Kidney (tissue), 14 donors: ENCODE results near the gene RABL3. TPM values are rescaled to one million over a fixed set of nuclear protein-coding genes. Genes with fewer than 3 reads are reported as not detected.

Source experiments
- DNase-seq, 5 donors: peaks; one replicate each; pipeline ENCODE4 v3.0.0-alpha.2; 2013 to 2020
- FAIRE-seq: peaks from 2 replicates; lab custom pipeline; 2012; peaks lifted over from hg19 to GRCh38; lab: Jason Lieb, UNC
- H3K27ac ChIP-seq, 2 donors: one replicate each; pipeline ENCODE4 v1.7.0; 2013; ENCODE audit warnings: low read depth in 2 of 2, low read length in 2 of 2, inconsistent platforms in 1 of 2
- H3K27me3 ChIP-seq: one replicate; pipeline ENCODE4 v1.7.1; 2013; ENCODE audit warnings: low read length, inconsistent platforms; ENCODE audit not compliant: control insufficient read depth, insufficient read depth
- H3K36me3 ChIP-seq, 3 donors: one replicate each; pipeline versions ENCODE4 v1.7.0 to v1.7.1; 2013; ENCODE audit warnings: low read length in 3 of 3, control low read depth in 1 of 3, inconsistent platforms in 1 of 3; ENCODE audit not compliant: insufficient read depth in 3 of 3, control insufficient read depth in 2 of 3
- H3K4me1 ChIP-seq, 3 donors: one replicate each; pipeline versions ENCODE4 v1.7.0 to v1.7.1; 2013; ENCODE audit warnings: low read length in 3 of 3, inconsistent platforms in 1 of 3, low read depth in 1 of 3; ENCODE audit not compliant: control insufficient read depth in 2 of 3, insufficient read depth in 2 of 3
- H3K4me3 ChIP-seq, 3 donors: one replicate each; pipeline versions ENCODE4 v1.7.0 to v1.8.1; 2013; ENCODE audit warnings: low read length in 3 of 3, control low read depth in 1 of 3, inconsistent platforms in 1 of 3
- H3K9ac ChIP-seq, 3 donors: one replicate each; pipeline versions ENCODE4 v1.7.0 to v1.7.1; 2013; ENCODE audit warnings: low read length in 3 of 3, control low read depth in 1 of 3, inconsistent platforms in 1 of 3
- H3K9me3 ChIP-seq, 3 donors: one replicate each; pipeline versions ENCODE4 v1.7.0 to v1.7.1; 2013; ENCODE audit warnings: low read length in 3 of 3, control low read depth in 1 of 3, inconsistent platforms in 1 of 3; ENCODE audit not compliant: control insufficient read depth in 2 of 3, insufficient read depth in 1 of 3
- intact Hi-C: fragments of 100-400 bp; cut with DNase I; formaldehyde crosslinking; loops from one replicate; pipeline ENCODE4 v1.11.1; 2022
- polyA plus RNA-seq: library from polyadenylated mRNA; stranded (reverse); fragments of 350-450 nt; fragmentation: Illumina TruSeq; extraction: RNeasy Lipid Tissue Mini Kit (QIAGEN cat#74804); gene quantifications from one replicate; pipeline ENCODE4 v1.2.3, GENCODE V29; 2014; ENCODE audit warnings: low read depth, low replicate concordance; ENCODE audit not compliant: insufficient read depth
- total RNA-seq: library from RNA; stranded (reverse); fragmentation: NEBNext Ultra II Directional; extraction: Animal tissue kit (Norgen Biotek cat#: 25700); gene quantifications from one replicate; pipeline ENCODE4 v1.2.1, GENCODE V29; 2021
- TF ChIP-seq, protein P1 (sequence below): IDR thresholded peaks from 3 replicates; pipeline ENCODE4 v1.5.1; 2012; ENCODE audit warnings: mild to moderate bottlenecking, moderate library complexity, borderline replicate concordance; ENCODE audit not compliant: insufficient read depth; ENCODE audit errors: extremely low read depth
- donor health status: control.
- donor health status: control.
- donor health status: control.
- donor health status: control.
- donor health status: control.
- donor health status: DM: yes; HTN: yes; CAD: no.
- donor health status: Normal renal cell carcinoma (clear cell type).

Gene RABL3
- total and polyA plus RNA-seq, 2 donors from 2014 or later = 16.9 to 30.1 TPM

DNA sequence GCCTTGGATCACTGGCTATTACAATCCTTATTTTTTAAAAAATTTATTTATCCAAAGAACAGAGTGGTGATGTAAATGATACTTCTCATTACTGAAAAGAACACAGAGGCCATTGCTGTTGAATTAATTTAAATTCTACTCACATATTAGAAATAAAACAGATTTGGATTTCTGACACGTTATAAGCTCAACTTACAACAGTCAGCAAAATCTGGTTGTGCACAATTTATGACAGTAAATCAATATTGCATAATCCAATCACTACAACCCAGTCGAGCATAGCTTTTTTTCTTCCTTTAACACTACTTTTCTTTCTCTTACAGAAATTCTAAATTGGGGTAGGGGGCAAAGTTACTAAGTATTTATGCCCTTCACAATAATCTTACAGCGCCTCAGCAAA is 43.0 kb downstream of the RABL3 start:
- FAIRE-seq = no peak
- TF ChIP-seq, protein P1, sequence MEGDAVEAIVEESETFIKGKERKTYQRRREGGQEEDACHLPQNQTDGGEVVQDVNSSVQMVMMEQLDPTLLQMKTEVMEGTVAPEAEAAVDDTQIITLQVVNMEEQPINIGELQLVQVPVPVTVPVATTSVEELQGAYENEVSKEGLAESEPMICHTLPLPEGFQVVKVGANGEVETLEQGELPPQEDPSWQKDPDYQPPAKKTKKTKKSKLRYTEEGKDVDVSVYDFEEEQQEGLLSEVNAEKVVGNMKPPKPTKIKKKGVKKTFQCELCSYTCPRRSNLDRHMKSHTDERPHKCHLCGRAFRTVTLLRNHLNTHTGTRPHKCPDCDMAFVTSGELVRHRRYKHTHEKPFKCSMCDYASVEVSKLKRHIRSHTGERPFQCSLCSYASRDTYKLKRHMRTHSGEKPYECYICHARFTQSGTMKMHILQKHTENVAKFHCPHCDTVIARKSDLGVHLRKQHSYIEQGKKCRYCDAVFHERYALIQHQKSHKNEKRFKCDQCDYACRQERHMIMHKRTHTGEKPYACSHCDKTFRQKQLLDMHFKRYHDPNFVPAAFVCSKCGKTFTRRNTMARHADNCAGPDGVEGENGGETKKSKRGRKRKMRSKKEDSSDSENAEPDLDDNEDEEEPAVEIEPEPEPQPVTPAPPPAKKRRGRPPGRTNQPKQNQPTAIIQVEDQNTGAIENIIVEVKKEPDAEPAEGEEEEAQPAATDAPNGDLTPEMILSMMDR = no peak
- Histone ChIP-seq H3K9ac (no peak overlapping the region), H3K27me3 (no peaks in the 10 kb centered on the region), H3K9me3 (no peaks in the 10 kb centered on the region), H3K4me1 (no peaks in the 10 kb centered on the region), H3K36me3 (peaks cover 0 to 2% (median 2%) of the 10 kb centered on the region in 3 donors), H3K27ac (no peak overlapping the region), H3K4me3 (no peak overlapping the region)
- intact Hi-C loops = no loop called here
- DNase-seq = no peak

DNA sequence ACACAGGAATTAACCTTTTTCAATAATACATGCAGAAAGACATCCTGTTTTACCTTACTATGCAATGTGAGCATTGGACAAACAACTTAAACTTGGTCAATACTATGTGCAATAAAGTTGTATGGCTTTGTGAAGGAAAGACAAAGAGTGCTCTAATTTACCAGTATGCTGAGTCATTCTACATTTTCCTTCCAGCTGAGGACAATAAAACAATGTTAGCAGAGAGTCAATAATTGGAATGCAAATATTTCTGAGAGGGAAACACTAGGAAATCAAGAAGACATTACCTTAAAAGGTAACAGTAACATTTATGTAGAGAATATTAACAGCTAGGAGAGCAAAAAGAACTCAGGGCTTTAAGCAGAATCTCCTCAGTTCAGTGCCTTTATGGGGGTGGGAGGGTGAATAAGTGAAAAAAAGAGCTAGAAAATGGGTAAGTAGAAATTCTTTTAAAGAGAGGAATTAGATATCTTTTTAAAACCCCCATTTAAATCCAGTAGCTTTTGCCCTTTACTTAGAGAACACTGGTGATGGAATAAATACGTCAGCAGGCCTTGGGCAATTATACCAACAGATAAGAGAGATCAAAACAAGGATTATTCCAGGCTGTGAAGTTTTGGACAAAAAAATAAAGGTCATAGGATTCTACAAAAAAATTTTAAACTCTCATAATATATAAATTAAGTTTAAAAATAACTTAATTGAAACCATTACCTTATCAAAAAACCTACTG is 48.7 kb downstream of the RABL3 start:
- Histone ChIP-seq H3K9ac (no peak overlapping the region), H3K9me3 (no peaks in the 10 kb centered on the region), H3K27me3 (no peaks in the 10 kb centered on the region), H3K4me3 (no peak overlapping the region), H3K36me3 (no peaks in the 10 kb centered on the region), H3K27ac (no peak overlapping the region), H3K4me1 (peaks cover 0 to 5% (median 2%) of the 10 kb centered on the region in 3 donors)
- intact Hi-C loops = no loop called here
- TF ChIP-seq, protein P1 = no peak
- no peak for DNase-seq
- no peak for FAIRE-seq

DNA sequence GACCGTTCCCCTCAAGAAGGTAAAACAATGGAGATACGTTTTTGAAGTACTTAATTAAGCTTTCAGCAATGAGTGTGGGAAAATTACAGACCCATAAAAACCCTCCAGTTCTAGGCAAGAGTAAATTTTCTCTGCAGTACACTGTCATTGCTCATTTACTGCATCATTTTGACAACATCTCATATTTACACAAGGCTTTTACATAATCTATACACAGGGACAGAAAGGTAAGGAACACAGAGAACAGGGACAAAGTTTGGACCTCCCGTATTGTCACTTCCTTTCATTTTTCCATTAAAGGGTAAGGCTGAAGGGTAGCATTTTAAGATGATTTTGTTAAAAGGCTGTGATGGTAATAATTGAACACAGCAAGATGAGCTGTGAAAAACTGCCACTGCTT is 52.9 kb downstream of the RABL3 start:
- FAIRE-seq (no peak), DNase-seq (no peak)
- H3K36me3 ChIP-seq = no peaks in the 10 kb centered on the region
- intact Hi-C loops = no loop called here
- H3K4me1 ChIP-seq = peaks cover 0 to 5% (median 2%) of the 10 kb centered on the region in 3 donors
- no peak overlapping the region for H3K9ac ChIP-seq
- TF ChIP-seq, protein P1 = no peak
- H3K27ac ChIP-seq = no peak overlapping the region
- no peaks in the 10 kb centered on the region for H3K27me3 ChIP-seq
- no peak overlapping the region for H3K4me3 ChIP-seq
- H3K9me3 ChIP-seq = no peaks in the 10 kb centered on the region
